GM10248 (cell line): ENCODE data around the gene STK17B.

ENCODE experiments used
- CTCF ChIA-PET: fragments of 300-600 bp; sonication (Branson Sonifier 250); formaldehyde crosslinking; extraction: SDS; loops from one replicate; lab custom pipeline; 2021; ENCODE audit warnings: antibody characterized with exemption; lab: Yijun Ruan, JAX
- POLR2A ChIA-PET: fragments of 350-650 bp; sonication (Branson Sonifier 250); formaldehyde crosslinking; extraction: SDS; loops from one replicate; lab custom pipeline; 2020; ENCODE audit warnings: antibody characterized with exemption; lab: Yijun Ruan, JAX
- DNase-seq: peaks from one replicate; pipeline ENCODE4 v3.0.0; 2012; ENCODE audit errors: extremely low spot score
- CTCF ChIP-seq: IDR thresholded peaks from 2 replicates; pipeline ENCODE4 v1.5.1; 2012; ENCODE audit warnings: mild to moderate bottlenecking, low read depth; ENCODE audit errors: extremely low read depth, missing control alignments, control extremely low read depth

The STK17B gene

GRCh38 chr2:196086517-196087368, 84.6 kb downstream of the STK17B start:
- no peak for DNase-seq
- ChIA-PET CTCF (interaction anchor here (1.2 to 1.5 kb wide), 4 partner anchors 8 to 182 kb away, joined by 3 to 7 read pairs (median 3); partner anchors contain the start of gene DNAH7), POLR2A (no interaction called here)
- no peak for TF ChIP-seq CTCF

- DNase-seq: no peak
- POLR2A ChIA-PET: no interaction called here
- TF ChIP-seq CTCF: no peak
- CTCF ChIA-PET: no interaction called here
Measured at GRCh38 chr2:196083601-196084000, 87.8 kb downstream of the STK17B start.
